ENCODE measurements around the gene RAG2.

- TF ChIP-seq CTCF (IDR thresholded peaks at IDR 0.05) (no peak), POLR2A (IDR thresholded peaks at IDR 0.05) (no peak)
These were observed 14.4 kb downstream of the RAG2 start for GRCh38 chr11:36583667-36584066.

All from adrenal gland (tissue), 5 donors.